GM19025 (cell line): ENCODE results near the gene VASH2.
A peak's percentile ranks its signal among the peaks of the same experiment; 100 is the strongest.
"Not testable (repeated sequence)": the region's sequence is repeated elsewhere in the genome, so short reads cannot be mapped to it uniquely, and the experiment has no call there.

ENCODE experiments used
- ATAC-seq: cut with Tn5 transposase; IDR thresholded peaks from one replicate; pipeline ENCODE4 v1.9.1; 2021; ENCODE audit warnings: mild to moderate bottlenecking, low read depth, moderate library complexity; ENCODE audit not compliant: unreplicated experiment

VASH2 gene

GRCh38 chr1:212950243-212951125 lies at the start of gene VASH2:
TSS of gene VASH2 (plus strand) at chr1:212950541. CDS start at chr1:212951543, 1,002 bp downstream.
- peak; percentile 93 for ATAC-seq

GRCh38 chr1:212901290-212901689 lies 49.1 kb upstream of the VASH2 start:
- ATAC-seq: no peak

- no peak for ATAC-seq
Measured at GRCh38 chr1:212902054-212902453, 48.3 kb upstream of the VASH2 start.

GRCh38 chr1:212903664-212904063 lies 46.7 kb upstream of the VASH2 start:
- ATAC-seq: no peak

GRCh38 chr1:212908071-212908470 lies 42.3 kb upstream of the VASH2 start:
- ATAC-seq: not testable (repeated sequence)

GRCh38 chr1:212908971-212909370 lies 41.4 kb upstream of the VASH2 start:
- ATAC-seq: no peak

GRCh38 chr1:212909652-212910063 lies 40.7 kb upstream of the VASH2 start:
- no peak for ATAC-seq

- ATAC-seq: not testable (repeated sequence)
Measured at GRCh38 chr1:212910213-212910612, 40.1 kb upstream of the VASH2 start.

- not testable (repeated sequence) for ATAC-seq
Measured at GRCh38 chr1:212913638-212914037, 36.7 kb upstream of the VASH2 start.

GRCh38 chr1:212914110-212914509 lies 36.2 kb upstream of the VASH2 start:
- not testable (repeated sequence) for ATAC-seq

GRCh38 chr1:212914789-212915188 lies 35.6 kb upstream of the VASH2 start:
- no peak for ATAC-seq

- ATAC-seq: no peak
Measured at GRCh38 chr1:212915245-212916091, 34.9 kb upstream of the VASH2 start.

- ATAC-seq: no peak
Measured at GRCh38 chr1:212916481-212917133, 33.7 kb upstream of the VASH2 start.

- no peak for ATAC-seq
Measured at GRCh38 chr1:212917134-212917485, 33.2 kb upstream of the VASH2 start.

- no peak for ATAC-seq
Measured at GRCh38 chr1:212917858-212918257, 32.5 kb upstream of the VASH2 start.

GRCh38 chr1:212918824-212919223 lies 31.5 kb upstream of the VASH2 start:
- no peak for ATAC-seq

- ATAC-seq: no peak
Measured at GRCh38 chr1:212920246-212920645, 30.1 kb upstream of the VASH2 start.

- no peak for ATAC-seq
Measured at GRCh38 chr1:212920896-212921295, 29.4 kb upstream of the VASH2 start.

GRCh38 chr1:212922016-212922415 lies 28.3 kb upstream of the VASH2 start:
- ATAC-seq: no peak

GRCh38 chr1:212926372-212926771 lies 24.0 kb upstream of the VASH2 start:
- no peak for ATAC-seq
